Mesodermal cell (in vitro differentiated cells): ENCODE measurements around the gene SMOC2.
"Not testable (repeated sequence)": the region's sequence is repeated elsewhere in the genome, so short reads cannot be mapped to it uniquely, and the experiment has no call there.

Source experiments
- H3K27ac ChIP-seq: 2 replicates; pipeline ENCODE4 v1.7.0; 2013; ENCODE audit warnings: mild to moderate bottlenecking, low read depth, low read length, moderate library complexity; ENCODE audit not compliant: severe bottlenecking
- H3K36me3 ChIP-seq: 2 replicates; pipeline ENCODE4 v1.7.1; 2013; ENCODE audit warnings: mild to moderate bottlenecking, low read length, moderate library complexity; ENCODE audit not compliant: control insufficient read depth, insufficient read depth
- H3K4me1 ChIP-seq: one replicate; pipeline ENCODE4 v1.7.1; 2013; ENCODE audit warnings: mild to moderate bottlenecking, low read length; ENCODE audit not compliant: insufficient read depth, control insufficient read depth, poor library complexity, severe bottlenecking
- H3K4me3 ChIP-seq: 2 replicates; pipeline ENCODE4 v1.7.0; 2013; ENCODE audit warnings: low read length, control low read depth, mild to moderate bottlenecking; ENCODE audit not compliant: insufficient read depth, poor library complexity, severe bottlenecking; ENCODE audit errors: extremely low read depth
- H3K9me3 ChIP-seq: 2 replicates; pipeline ENCODE4 v1.7.1; 2013; ENCODE audit warnings: mild to moderate bottlenecking, low read length, moderate library complexity; ENCODE audit not compliant: control insufficient read depth
- WGBS, 2 experiments: methylation state at CpG; one replicate each; pipeline ENCODE4 v1.1.5; 2013; ENCODE audit warnings: missing lambda C conversion rate in 2 of 2; ENCODE audit not compliant: insufficient coverage in 2 of 2; 5-methylcytosine and 5-hydroxymethylcytosine counted together

The SMOC2 gene

DNA sequence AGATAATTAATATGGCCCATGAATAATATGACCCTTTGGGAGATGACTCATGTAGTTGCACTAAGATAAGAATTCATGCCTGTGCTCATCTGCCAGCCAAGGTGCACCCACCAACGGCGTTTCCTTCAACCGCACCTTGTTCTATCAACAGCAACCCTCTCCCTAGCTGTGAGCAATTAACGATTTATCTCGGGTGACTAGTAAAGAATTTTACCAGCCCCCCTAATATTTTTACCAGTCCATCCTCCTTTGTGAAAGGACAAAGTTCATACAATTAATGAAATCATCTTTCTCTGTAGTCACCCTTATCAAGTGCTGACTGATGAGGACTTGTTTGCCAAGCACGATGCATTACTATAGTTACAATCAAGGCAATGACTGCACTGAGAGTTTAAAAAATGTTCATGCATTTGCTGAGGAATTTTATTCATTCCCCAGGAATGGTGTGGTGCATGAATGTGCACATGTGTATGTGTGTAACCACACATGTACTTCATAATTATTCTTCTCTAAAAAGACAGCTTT lies 118.7 kb downstream of the SMOC2 start:
- 89 to 91% methylated on average over 6 of the region's 6 CpGs for WGBS, 2 experiments
- H3K4me3 ChIP-seq = no peak overlapping the region
- peaks cover 12% of the 10 kb centered on the region for H3K9me3 ChIP-seq
- no peaks in the 10 kb centered on the region for H3K4me1 ChIP-seq
- H3K27ac ChIP-seq = peak overlapping the region; percentile 81
- H3K36me3 ChIP-seq = no peaks in the 10 kb centered on the region

DNA sequence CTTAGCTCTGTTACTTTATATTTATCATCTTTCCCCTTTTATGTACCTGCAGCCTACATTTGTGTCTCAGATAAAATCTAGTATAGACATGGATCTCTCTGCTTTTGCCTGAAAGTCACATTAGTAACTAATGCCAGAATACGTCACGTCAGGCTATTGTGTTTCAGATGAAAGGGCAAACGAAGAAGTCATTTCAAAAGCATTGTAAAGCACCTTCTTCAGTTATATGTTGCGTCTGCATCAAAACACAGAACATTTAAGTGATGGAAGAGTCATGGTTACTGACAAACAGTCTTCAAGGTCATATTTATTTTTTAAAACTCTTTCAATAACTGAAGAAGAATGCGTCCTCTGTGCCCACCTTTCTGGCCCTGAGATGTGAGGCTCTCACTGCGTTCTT lies 119.1 kb downstream of the SMOC2 start:
- H3K4me1 ChIP-seq = no peaks in the 10 kb centered on the region
- H3K4me3 ChIP-seq = no peak overlapping the region
- no peaks in the 10 kb centered on the region for H3K36me3 ChIP-seq
- H3K27ac ChIP-seq = peak overlapping the region; percentile 81
- H3K9me3 ChIP-seq = peaks cover 12% of the 10 kb centered on the region
- WGBS, 2 experiments = 80 to 100% methylated on average over 2 of the region's 6 CpGs

DNA sequence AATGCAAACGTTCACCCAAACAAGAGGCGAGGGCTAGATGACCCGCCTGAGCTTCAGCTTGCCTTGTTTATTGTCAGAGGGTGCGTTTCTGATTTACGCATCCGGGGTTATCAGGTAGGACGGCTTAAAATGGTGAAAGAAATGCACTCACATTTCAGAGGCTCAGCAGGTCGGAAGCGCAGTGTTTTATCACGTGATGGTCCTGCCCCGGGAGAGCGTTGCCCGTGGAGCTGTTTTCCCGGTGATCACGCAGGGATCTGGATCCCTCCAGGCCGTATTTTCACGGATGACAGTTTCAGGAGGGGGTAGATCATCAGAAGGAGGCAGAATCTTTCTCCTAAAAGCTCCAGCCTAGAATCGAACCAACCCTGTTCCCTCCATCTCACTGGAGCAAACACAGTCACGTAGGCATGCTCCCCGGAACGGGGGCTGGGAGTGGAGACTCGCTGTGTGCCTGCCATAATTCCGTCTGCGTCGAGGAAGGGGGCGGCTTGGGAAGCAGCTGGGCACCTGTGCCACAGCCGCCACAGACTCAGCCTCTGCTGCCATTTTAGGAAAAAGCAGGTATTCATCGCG lies 121.7 kb downstream of the SMOC2 start:
- 91 to 94% methylated on average over 26 to 28 of the region's 29 CpGs for WGBS, 2 experiments
- no peaks in the 10 kb centered on the region for H3K4me1 ChIP-seq

DNA sequence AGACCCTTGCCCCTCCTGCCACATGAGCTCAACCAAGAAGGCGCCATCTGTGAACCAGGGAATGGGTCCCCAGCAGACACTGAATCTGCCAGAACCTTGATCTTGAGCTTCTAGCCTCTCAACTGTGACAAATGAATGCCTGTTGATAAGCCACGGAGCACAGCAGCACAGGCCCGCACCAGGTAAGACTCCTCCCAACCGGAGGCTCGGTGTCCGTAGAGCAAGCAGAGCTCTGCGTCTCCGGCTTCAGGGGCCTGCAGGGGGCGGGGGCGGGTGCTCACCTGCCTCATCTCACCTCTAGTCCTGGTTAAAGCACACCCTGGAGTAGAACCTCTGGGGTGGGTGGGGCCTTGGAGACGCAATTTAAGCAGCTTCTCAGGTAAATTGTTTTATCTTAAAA lies 122.7 kb downstream of the SMOC2 start:
- peaks cover 12% of the 10 kb centered on the region for H3K9me3 ChIP-seq
- no peak overlapping the region for H3K4me3 ChIP-seq
- 81 to 89% methylated on average over 4 to 8 of the region's 11 CpGs for WGBS, 2 experiments
- no peaks in the 10 kb centered on the region for H3K36me3 ChIP-seq
- H3K27ac ChIP-seq = no peak overlapping the region
- H3K4me1 ChIP-seq = peaks cover 5% of the 10 kb centered on the region

More for the DNA sequence above, 121.7 kb downstream of the SMOC2 start:
- Histone ChIP-seq H3K36me3 (no peaks in the 10 kb centered on the region), H3K4me3 (no peak overlapping the region), H3K27ac (no peak overlapping the region), H3K9me3 (peaks cover 12% of the 10 kb centered on the region)

DNA sequence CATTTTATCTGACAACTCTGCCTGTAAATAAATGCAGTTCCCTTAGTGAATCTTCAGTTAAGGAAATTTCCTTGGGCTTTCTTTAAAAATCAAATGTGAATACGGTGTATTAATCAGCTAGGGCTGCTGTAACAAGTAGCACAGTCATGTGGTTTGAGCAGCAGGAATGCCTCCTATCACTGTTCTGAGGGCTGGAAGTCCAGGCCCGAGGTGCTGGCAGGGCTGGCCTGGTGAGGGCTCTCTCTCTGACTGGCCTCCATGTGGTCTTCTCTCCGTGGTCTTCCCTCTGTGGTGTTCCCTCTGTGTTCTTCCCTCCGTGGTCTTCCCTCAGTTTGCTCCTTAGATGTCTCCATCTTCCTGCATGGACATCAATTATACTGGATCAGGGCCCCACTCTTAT lies 124.1 kb downstream of the SMOC2 start:
- WGBS, 2 experiments = 93% methylated on average over 4 of the region's 4 CpGs
- Histone ChIP-seq H3K27ac (no peak overlapping the region), H3K9me3 (peaks cover 12% of the 10 kb centered on the region)

DNA sequence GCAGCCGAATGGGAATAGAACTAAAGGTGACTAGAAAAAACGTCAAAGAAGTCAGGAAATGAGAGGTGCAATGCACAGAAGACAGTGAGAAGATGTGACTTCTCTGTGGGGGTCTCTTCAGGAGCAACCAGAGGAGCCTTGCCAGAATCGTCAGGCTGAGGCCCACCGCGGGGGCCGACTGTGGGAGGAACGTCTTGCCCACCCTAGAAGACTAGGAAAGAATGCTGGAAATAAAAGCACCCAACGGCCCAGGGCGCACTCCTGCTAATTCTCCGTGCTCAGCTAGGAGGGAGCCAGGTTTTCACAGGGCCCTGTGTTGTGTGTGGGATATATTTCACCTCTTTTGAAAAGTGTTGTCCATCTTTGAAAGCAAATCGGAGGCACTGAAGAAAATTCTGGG lies 129.2 kb downstream of the SMOC2 start:
- Histone ChIP-seq H3K4me1 (peaks cover 9% of the 10 kb centered on the region), H3K9me3 (no peaks in the 10 kb centered on the region), H3K27ac (no peak overlapping the region), H3K36me3 (no peaks in the 10 kb centered on the region), H3K4me3 (no peak overlapping the region)
- 85 to 90% methylated on average over 10 to 11 of the region's 11 CpGs for WGBS, 2 experiments

More for the DNA sequence above, 124.1 kb downstream of the SMOC2 start:
- H3K4me3 ChIP-seq = no peak overlapping the region
- H3K36me3 ChIP-seq = no peaks in the 10 kb centered on the region
- peaks cover 9% of the 10 kb centered on the region for H3K4me1 ChIP-seq

DNA sequence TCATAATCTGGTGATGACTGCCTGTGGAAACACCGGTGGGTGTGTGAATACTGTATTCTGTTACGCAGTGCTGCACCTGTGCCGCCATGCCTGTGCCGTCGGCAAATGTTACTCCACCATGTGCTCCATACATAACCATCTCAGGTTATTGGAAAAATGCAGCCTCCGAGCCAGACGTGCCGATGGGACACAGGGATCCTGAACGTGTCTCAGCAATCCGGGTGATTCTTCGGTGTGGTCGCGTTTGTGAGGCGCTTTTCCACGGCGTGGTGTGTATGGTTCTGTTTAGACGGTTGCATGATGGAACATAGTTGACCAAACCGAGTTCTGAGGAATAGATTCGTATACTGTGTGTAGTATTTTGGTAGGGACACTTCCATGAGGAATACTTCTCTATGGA lies 130.3 kb downstream of the SMOC2 start:
- WGBS, 2 experiments = 93 to 96% methylated on average over 16 to 17 of the region's 19 CpGs
- Histone ChIP-seq H3K36me3 (no peaks in the 10 kb centered on the region), H3K9me3 (no peaks in the 10 kb centered on the region), H3K27ac (no peak overlapping the region), H3K4me1 (peaks cover 9% of the 10 kb centered on the region), H3K4me3 (no peak overlapping the region)

DNA sequence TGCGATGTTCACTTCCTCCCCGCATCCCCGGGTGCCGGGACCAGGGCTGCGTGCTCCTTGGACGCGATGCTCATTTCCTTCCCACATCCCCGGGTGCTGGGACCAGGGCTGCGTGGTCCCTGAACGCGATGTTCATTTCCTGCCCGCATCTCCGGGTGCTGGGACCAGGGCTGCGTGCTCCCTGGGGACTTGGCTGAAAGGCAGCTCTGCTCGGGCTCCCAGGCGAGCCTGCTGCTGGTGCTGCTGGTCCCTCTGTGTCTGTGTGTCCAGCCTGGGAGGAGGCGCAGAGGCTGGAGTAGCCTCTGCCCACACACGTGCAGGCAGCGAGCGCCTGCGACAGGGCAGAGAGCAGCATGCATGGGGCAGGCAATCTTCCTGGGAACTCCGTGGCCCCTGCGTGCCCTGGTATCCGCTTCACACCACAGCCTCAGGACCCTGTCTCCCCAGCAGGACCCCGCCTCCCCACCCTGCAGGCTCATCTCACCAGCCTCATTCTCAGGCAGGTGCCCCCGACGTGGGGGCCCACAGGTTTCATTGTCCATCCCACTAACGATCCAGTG lies 132.4 kb downstream of the SMOC2 start:
- H3K27ac ChIP-seq, H3K4me1 ChIP-seq, H3K9me3 ChIP-seq, H3K36me3 ChIP-seq, H3K4me3 ChIP-seq: not testable (repeated sequence)
- WGBS, 2 experiments = 93 to 95% methylated on average over 13 to 22 of the region's 28 CpGs

DNA sequence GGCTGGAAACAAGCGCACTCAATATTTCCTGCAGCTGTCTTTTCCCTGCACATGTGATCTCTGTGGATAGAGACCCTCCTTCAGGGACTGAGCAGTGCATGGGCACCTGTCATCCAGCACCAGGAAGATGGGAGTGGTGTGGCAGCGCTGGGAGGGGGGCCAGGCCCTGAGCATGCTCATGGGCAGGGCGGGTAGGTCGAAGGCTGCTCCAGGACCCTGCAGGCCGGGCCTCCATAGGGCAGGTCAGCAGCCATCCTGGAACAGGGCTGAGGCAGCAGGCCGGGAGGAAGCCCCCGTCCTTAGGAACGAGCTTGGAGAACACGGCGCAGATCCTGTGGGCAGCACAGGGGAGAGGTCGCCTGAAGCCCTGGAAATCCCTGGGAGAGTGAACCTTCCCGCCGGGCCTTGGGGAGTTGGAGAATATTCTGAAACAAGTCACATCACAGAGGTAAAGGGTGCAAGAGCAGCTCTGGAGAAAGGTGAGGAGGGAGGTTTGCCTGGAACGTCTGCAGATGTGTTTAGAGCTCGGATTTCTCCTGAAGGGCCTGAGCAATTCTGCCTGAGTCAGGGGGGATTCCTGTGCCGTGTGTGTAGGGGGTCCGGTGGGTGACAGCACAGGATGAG lies 133.2 kb downstream of the SMOC2 start:
- Histone ChIP-seq H3K4me1 (peaks cover 4% of the 10 kb centered on the region), H3K27ac (no peak overlapping the region)
- 93 to 94% methylated on average over 16 to 17 of the region's 17 CpGs for WGBS, 2 experiments

DNA sequence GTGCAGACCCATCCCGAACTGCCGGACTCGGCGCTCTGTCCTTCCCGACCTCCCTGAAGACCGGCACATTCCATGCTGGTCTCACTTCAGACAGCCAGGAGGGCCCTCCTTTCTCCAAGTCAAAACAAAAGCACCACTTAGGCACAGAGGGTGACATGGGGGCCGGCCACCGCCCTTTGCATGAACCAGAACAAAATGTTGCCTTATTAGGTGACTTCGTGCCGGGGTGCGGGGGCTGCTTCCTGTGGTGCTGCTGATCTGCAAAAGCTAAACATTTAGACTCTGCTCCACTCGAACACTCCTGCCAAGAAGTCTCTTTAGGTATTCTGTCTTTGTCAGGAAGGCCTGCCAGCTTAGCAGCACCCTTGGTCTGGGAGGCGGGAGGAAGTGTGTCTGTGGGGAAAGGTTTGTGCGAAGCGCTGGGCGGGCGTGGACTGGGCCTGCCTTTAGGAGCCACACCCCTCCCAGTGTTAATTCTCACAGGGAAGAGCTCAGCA lies 133.8 kb downstream of the SMOC2 start:
- WGBS, 2 experiments = 87 to 90% methylated on average over 11 to 12 of the region's 17 CpGs
- Histone ChIP-seq H3K9me3 (no peaks in the 10 kb centered on the region), H3K36me3 (no peaks in the 10 kb centered on the region)

More for the DNA sequence above, 133.2 kb downstream of the SMOC2 start:
- H3K9me3 ChIP-seq = no peaks in the 10 kb centered on the region
- no peak overlapping the region for H3K4me3 ChIP-seq
- no peaks in the 10 kb centered on the region for H3K36me3 ChIP-seq

More for the DNA sequence above, 133.8 kb downstream of the SMOC2 start:
- Histone ChIP-seq H3K27ac (no peak overlapping the region), H3K4me1 (peaks cover 4% of the 10 kb centered on the region), H3K4me3 (no peak overlapping the region)
